MG63 (cell line): ENCODE measurements around the gene KSR1. TPM values are rescaled to one million over a fixed set of nuclear protein-coding genes. Genes with fewer than 3 reads are reported as not detected.
A peak's percentile ranks its signal among the peaks of the same experiment; 100 is the strongest.
"Not testable (repeated sequence)": the region's sequence is repeated elsewhere in the genome, so short reads cannot be mapped to it uniquely, and the experiment has no call there.

Experiments used
- DNase-seq: peaks from one replicate; pipeline ENCODE4 v3.0.0-alpha.2; 2020
- H3K27me3 ChIP-seq: fragments of 250-450 bp; sonication (Bioruptor Pico); 2 replicates; pipeline ENCODE4 v1.5.1; 2020; ENCODE audit warnings: mild to moderate bottlenecking, moderate library complexity
- H3K36me3 ChIP-seq: fragments of 250-450 bp; sonication (Bioruptor Pico); 2 replicates; pipeline ENCODE4 v1.5.1; 2020; ENCODE audit warnings: mild to moderate bottlenecking, moderate library complexity
- H3K4me3 ChIP-seq: fragments of 250-450 bp; sonication (Bioruptor Pico); 2 replicates; pipeline ENCODE4 v1.5.1; 2020; ENCODE audit warnings: mild to moderate bottlenecking, moderate library complexity
- H3K9me3 ChIP-seq: fragments of 250-450 bp; sonication (Bioruptor Pico); 2 replicates; pipeline ENCODE4 v1.5.1; 2020; ENCODE audit warnings: mild to moderate bottlenecking, moderate library complexity
- total RNA-seq: library from RNA; depleted of rRNA; stranded (reverse); fragments of >200 nt; shearing (Covaris generic); gene quantifications from 2 replicates; pipeline ENCODE4 v1.2.3, GENCODE V29; 2014; ENCODE audit warnings: low replicate concordance

KSR1 gene
- total RNA-seq, 1 experiment from 2014 or later, result 7.6 TPM

- Histone ChIP-seq H3K4me3 (no peak overlapping the region), H3K27me3 (no peaks in the 10 kb centered on the region; the same call in 1 of the 2 replicates), H3K36me3 (no peaks in the 10 kb centered on the region), H3K9me3 (no peaks in the 10 kb centered on the region)
- DNase-seq, result no peak
Measured at GRCh38 chr17:27493088-27493487, 36.8 kb downstream of the KSR1 start.

DNA sequence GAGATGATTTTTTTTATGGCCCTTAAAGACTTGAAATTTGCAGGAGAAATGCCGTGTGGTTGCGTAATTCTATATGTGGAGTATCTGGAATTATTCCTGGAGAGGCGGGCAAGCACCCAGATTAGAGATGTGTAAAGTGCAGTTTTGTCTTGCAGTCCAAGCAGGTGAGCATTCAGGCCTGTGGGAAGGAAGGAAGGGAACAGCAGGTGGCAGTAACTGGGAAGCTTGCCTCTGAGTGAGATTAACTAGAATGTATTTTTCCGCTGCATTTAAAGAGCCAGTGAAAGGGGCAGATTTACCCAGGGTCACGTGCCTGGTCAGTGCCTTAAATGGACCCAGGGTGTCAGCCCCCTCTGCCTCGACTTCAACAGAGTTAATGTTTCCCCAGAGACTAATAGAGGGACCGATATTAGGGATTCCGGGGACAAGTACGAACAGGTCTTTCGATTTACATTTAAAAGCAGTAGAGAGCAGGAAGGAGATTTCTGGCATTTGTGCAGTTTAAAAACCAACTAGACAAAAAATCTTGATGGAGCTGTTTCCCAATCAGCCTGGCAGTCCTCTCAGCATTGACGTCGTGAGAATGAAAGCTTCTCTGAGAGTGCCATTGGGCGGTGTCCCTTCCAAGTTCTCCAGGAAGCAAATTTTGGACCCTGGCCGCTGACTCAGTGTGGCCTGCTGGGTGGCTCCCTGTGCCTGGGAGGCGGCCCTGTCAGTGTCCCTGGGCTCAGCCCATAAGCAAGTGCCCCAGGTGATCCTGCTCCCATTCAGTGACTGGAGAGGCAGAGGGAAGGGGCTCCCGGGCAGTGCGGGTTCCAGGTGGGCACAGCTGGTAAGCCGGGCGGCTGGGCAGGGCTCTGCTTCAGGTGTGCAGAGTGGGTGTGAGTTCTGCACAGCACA is 38.2 kb downstream of the KSR1 start:
- Histone ChIP-seq H3K4me3 (peak overlapping the region; percentile 15; the same call in 1 of the 2 replicates), H3K9me3 (no peaks in the 10 kb centered on the region), H3K27me3 (no peaks in the 10 kb centered on the region; the same call in 1 of the 2 replicates), H3K36me3 (no peaks in the 10 kb centered on the region)
- DNase-seq, result peak; percentile 83

- Histone ChIP-seq H3K4me3 (no peak overlapping the region), H3K36me3 (no peaks in the 10 kb centered on the region), H3K9me3 (peaks cover 2% of the 10 kb centered on the region; the same call in 1 of the 2 replicates), H3K27me3 (no peaks in the 10 kb centered on the region)
- no peak for DNase-seq
Measured at GRCh38 chr17:27495460-27495859, 39.2 kb downstream of the KSR1 start.

- no peak for DNase-seq
- Histone ChIP-seq H3K36me3 (no peaks in the 10 kb centered on the region), H3K27me3 (no peaks in the 10 kb centered on the region), H3K4me3 (no peak overlapping the region), H3K9me3 (peaks cover 8% of the 10 kb centered on the region; the same call in 1 of the 2 replicates)
Measured at GRCh38 chr17:27496005-27496404, 39.8 kb downstream of the KSR1 start.

GRCh38 chr17:27496437-27496943 is 40.2 kb downstream of the KSR1 start:
- Histone ChIP-seq H3K4me3 (no peak overlapping the region), H3K36me3 (no peaks in the 10 kb centered on the region), H3K9me3 (peaks cover 9% of the 10 kb centered on the region), H3K27me3 (no peaks in the 10 kb centered on the region)
- DNase-seq, result no peak

- DNase-seq, result no peak
- H3K9me3 ChIP-seq, result peaks cover 11% of the 10 kb centered on the region
- H3K36me3 ChIP-seq, result no peaks in the 10 kb centered on the region
- H3K27me3 ChIP-seq, result no peaks in the 10 kb centered on the region
- H3K4me3 ChIP-seq, result no peak overlapping the region
Measured at GRCh38 chr17:27496971-27497370, 40.7 kb downstream of the KSR1 start.

DNA sequence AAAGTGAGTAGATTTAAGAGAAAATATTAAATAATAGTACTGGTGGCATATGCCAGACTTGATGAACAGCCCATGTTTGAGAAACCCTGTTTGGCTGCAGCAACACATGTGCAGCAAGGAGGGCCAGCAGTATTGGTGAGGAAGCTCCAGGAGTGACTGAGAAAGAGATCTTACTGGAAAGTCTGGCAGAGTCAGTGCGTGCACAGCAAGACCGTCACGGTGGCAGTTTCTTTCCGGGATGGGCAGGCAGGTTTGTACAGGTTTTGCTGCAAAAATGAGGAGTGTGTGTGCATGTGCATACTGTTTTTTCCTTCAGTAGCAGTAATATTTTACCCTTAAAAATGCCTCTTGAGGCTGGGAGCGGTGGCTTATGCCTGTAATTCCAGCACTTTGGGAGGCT is 41.4 kb downstream of the KSR1 start:
- Histone ChIP-seq H3K36me3 (no peaks in the 10 kb centered on the region), H3K27me3 (no peaks in the 10 kb centered on the region), H3K4me3 (no peak overlapping the region), H3K9me3 (peaks cover 11% of the 10 kb centered on the region)
- DNase-seq, result no peak

DNA sequence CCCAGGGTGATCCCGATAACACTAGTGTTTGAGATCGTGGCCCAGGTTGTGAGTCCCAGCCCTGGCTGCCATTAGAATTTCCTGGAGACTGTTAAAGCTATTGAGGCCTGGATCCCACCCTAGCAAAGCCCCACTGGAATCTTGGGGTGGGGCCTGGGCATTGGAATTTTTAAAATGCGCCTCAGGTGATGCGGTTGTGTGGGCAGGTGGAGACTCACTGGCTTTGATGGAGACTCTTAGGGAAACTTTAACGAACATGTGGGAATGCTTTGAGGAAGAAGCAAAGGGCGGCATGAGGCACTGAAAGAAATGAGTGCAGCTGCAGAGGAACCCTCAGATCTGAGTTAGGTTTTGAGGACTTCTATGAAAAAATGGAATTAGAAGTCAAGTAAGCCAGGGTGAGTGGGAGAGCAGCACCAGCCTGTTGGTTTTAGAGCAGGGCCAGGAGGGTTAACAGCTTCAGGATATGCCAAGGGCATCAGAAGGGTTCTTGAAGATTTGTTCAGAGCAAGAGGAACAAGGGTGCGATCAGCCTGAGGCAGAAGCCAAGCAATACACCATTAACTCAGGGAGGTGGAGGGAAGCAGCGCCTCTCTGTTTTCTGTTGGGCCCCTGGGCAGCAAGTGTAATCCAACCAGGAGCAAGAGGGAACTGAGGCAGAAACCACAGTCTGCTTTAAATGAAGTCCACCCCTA is 42.5 kb downstream of the KSR1 start:
- Histone ChIP-seq H3K9me3 (peaks cover 11% of the 10 kb centered on the region), H3K27me3 (no peaks in the 10 kb centered on the region), H3K36me3 (no peaks in the 10 kb centered on the region), H3K4me3 (no peak overlapping the region)
- DNase-seq, result no peak

GRCh38 chr17:27499451-27500265 is 43.4 kb downstream of the KSR1 start:
- H3K36me3 ChIP-seq, result no peaks in the 10 kb centered on the region
- no peak for DNase-seq
- H3K4me3 ChIP-seq, result no peak overlapping the region
- peaks cover 11% of the 10 kb centered on the region for H3K9me3 ChIP-seq
- no peaks in the 10 kb centered on the region for H3K27me3 ChIP-seq

DNA sequence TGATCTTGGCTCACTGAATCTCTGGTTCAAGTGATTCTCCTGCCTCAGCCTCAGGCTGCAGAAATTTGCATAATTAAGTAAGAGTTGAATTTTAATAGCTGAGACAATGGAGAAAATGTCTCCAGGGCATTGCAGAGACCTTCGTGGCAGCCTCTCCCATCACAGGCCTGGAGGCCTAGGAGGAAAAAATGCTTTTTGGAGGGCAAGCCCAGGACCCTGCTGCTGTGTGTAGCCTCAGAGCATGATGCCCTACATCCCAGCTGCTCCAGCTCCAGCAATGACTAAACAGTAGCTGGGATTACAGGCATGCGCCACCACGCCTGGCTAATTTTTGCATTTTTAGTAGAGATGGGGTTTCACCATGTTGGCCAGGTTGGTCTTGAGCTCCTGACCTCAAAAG is 45.1 kb downstream of the KSR1 start:
- not testable (repeated sequence) for H3K27me3 ChIP-seq, H3K36me3 ChIP-seq, H3K4me3 ChIP-seq, DNase-seq
- peaks cover 11% of the 10 kb centered on the region for H3K9me3 ChIP-seq

GRCh38 chr17:27502526-27503324 is 46.5 kb downstream of the KSR1 start:
- peak; percentile 8 for DNase-seq
- Histone ChIP-seq H3K27me3 (no peaks in the 10 kb centered on the region), H3K4me3 (no peak overlapping the region), H3K9me3 (peaks cover 11% of the 10 kb centered on the region), H3K36me3 (no peaks in the 10 kb centered on the region)

- H3K36me3 ChIP-seq, result no peaks in the 10 kb centered on the region
- no peak for DNase-seq
- H3K27me3 ChIP-seq, result no peaks in the 10 kb centered on the region
- H3K4me3 ChIP-seq, result no peak overlapping the region
- H3K9me3 ChIP-seq, result peaks cover 11% of the 10 kb centered on the region
Measured at GRCh38 chr17:27503611-27504010, 47.4 kb downstream of the KSR1 start.

- DNase-seq, result no peak
- Histone ChIP-seq H3K27me3 (no peaks in the 10 kb centered on the region), H3K4me3 (no peak overlapping the region), H3K36me3 (no peaks in the 10 kb centered on the region), H3K9me3 (peaks cover 11% of the 10 kb centered on the region)
Measured at GRCh38 chr17:27504188-27504995, 48.1 kb downstream of the KSR1 start.

GRCh38 chr17:27506348-27507218 is 50.3 kb downstream of the KSR1 start:
- Histone ChIP-seq H3K27me3 (no peaks in the 10 kb centered on the region), H3K9me3 (peaks cover under 1% of the 10 kb centered on the region; the same call in 1 of the 2 replicates), H3K36me3 (no peaks in the 10 kb centered on the region), H3K4me3 (no peak overlapping the region)
- DNase-seq, result no peak
